ENCODE data around the gene RNH1.
"Not testable (repeated sequence)": the region's sequence is repeated elsewhere in the genome, so short reads cannot be mapped to it uniquely, and the experiment has no call there.

The RNH1 gene

DNA sequence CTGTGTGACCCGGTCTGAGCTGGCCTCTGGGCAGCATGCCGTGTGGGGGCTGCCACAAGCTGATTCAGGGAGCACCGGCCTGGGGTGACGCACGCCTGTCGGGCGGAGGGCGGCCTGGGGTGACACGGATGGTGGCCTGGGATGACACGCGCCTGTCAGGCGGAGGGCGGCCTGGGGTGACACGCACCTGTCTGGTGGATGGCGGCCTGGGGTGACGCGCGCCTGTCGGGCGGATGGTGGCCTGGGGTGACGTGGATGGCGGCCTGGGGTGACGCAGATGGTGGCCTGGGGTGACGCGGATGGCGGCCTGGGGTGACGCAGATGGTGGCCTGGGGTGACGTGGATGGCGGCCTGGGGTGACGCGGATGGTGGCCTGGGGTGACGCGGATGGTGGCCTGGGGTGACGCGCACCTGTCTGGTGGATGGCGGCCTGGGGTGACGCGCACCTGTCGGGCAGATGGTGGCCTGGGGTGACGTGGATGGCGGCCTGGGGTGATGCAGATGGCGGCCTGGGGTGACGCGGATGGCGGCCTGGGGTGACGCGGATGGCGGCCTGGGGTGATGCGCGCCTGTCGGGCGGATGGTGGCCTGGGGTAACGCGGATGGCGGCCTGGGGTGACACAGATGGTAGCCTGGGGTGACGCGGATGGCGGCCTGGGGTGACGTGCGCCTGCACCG is 35.4 kb downstream of the RNH1 start:
- Mint-ChIP-seq H3K27me3 (no peaks in the 10 kb centered on the region), H3K4me1 (no peaks in the 10 kb centered on the region), H3K4me3 (no peak overlapping the region), H3K27ac (ENCODE audit: low read depth) (no peak overlapping the region), H3K36me3 (ENCODE audit: insufficient read depth) (peaks cover 7% of the 10 kb centered on the region), H3K9me3 (no peaks in the 10 kb centered on the region)
- ATAC-seq (replicated peaks; ENCODE audit: extremely low read depth, poor library complexity, severe bottlenecking): no peak
- DNase-seq (ENCODE audit: low spot score in 2 of 2): no peak

DNA sequence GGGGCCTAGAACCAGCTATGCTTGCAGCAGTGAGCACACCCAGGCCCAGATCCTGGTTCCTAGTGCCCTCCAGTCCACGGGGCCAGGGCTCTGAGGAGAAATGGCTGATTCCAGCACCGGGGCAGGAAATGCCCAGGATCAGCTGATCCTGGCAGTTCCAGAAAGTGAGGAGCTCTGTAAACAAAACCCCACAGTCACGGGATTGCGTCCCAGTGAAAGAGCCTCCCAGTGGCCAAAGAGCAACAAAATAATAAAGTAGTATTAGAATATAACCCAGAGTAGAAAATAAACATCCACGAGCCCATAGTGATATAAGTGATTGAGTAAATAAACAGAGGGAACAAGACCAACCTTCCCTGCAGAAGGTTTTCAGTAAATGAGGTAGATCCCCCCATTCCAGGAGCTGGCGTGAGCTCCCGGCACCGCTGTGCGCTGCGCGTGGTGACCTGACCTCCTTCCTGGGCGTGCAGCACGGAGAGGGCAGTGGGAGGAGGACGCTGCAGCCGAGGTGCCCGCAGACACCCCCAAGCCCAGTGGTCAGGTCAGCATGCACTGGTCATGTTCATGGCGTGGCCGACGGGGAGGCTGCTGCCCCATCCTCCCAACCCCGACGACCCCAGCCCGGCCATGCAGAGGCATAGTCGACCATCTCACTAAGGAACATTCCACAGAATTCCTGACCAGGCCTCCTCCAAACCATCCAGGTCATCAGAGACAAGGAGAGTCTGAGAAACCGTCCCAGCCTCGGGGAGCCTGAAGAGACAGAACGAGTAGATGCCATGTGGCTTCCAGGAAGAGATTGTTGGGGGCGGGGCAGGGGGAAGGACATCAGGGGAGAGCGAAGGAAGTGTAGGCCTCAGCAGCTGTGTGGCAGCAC is 37.1 kb downstream of the RNH1 start:
- H3K4me3 Mint-ChIP-seq: no peak overlapping the region
- DNase-seq (ENCODE audit: low spot score in 2 of 2) (no peak), ATAC-seq (replicated peaks; ENCODE audit: extremely low read depth, poor library complexity, severe bottlenecking) (no peak)
- H3K27ac Mint-ChIP-seq (ENCODE audit: low read depth): peak overlapping the region; percentile 78
- H3K36me3 Mint-ChIP-seq (ENCODE audit: insufficient read depth): peaks cover 11% of the 10 kb centered on the region
- no peaks in the 10 kb centered on the region for H3K4me1 Mint-ChIP-seq
- H3K9me3 Mint-ChIP-seq: no peaks in the 10 kb centered on the region
- H3K27me3 Mint-ChIP-seq: no peaks in the 10 kb centered on the region

DNA sequence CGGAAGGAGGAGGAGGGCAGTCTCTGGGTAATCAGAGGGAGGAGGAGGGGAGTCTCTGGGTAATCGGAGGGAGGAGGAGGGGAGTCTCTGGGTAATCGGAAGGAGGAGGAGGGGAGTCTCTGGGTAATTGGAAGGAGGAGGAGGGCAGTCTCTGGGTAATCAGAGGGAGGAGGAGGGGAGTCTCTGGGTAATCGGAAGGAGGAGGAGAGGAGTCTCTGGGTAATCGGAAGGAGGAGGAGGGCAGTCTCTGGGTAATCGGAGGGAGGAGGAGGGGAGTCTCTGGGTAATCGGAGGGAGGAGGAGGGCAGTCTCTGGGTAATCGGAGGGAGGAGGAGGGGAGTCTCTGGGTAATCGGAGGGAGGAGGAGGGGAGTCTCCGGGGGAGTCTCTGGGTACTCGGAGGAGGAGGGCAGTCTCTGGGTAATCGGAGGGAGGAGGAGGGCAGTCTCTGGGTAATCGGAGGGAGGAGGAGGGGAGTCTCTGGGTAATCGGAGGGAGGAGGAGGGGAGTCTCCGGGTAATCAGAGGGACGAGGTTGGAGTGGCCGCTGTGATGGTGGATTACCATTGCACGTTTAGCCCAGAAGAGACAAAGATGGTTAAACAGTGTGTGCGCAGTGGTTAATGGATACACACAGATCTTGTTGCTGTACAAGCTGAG is 37.9 kb downstream of the RNH1 start:
- not testable (repeated sequence) for H3K4me1 Mint-ChIP-seq; H3K9me3 Mint-ChIP-seq; H3K27me3 Mint-ChIP-seq; H3K4me3 Mint-ChIP-seq; ATAC-seq (replicated peaks; ENCODE audit: extremely low read depth, poor library complexity, severe bottlenecking); DNase-seq (ENCODE audit: low spot score in 2 of 2)
- Mint-ChIP-seq H3K36me3 (ENCODE audit: insufficient read depth) (peaks cover 11% of the 10 kb centered on the region), H3K27ac (ENCODE audit: low read depth) (peak overlapping the region; percentile 78)

DNA sequence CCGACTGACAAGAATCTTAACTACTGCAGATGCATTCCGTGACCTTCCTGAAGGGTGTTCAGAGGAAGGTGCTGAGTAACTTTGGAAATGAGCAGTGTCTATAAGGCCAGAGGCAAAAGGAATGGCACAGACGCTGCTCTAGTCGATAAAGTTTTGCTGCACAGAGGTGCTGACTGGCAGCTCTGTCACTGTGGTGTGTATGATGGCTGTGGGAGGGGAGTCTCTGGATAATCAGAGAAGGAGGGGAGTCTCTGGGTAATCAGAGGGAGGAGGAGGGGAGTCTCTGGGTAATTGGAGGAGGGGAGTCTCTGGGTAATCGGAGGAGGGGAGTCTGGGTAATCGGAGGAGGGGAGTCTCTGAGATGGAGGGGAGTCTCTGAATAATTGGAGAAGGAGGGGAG is 38.5 kb downstream of the RNH1 start:
- no peak for ATAC-seq (replicated peaks; ENCODE audit: extremely low read depth, poor library complexity, severe bottlenecking)
- Mint-ChIP-seq H3K9me3 (no peaks in the 10 kb centered on the region), H3K4me1 (no peaks in the 10 kb centered on the region)

GRCh38 chr11:468036-468435 is 39.0 kb downstream of the RNH1 start:
- Mint-ChIP-seq H3K27me3 (no peaks in the 10 kb centered on the region), H3K36me3 (ENCODE audit: insufficient read depth) (peaks cover 11% of the 10 kb centered on the region), H3K9me3 (no peaks in the 10 kb centered on the region), H3K27ac (ENCODE audit: low read depth) (no peak overlapping the region), H3K4me1 (no peaks in the 10 kb centered on the region), H3K4me3 (no peak overlapping the region)
- DNase-seq (ENCODE audit: low spot score in 2 of 2) (no peak), ATAC-seq (replicated peaks; ENCODE audit: extremely low read depth, poor library complexity, severe bottlenecking) (no peak)

More for the DNA sequence above, 38.5 kb downstream of the RNH1 start:
- no peak for DNase-seq (ENCODE audit: low spot score in 2 of 2)
- H3K27me3 Mint-ChIP-seq: no peaks in the 10 kb centered on the region
- no peak overlapping the region for H3K4me3 Mint-ChIP-seq
- no peak overlapping the region for H3K27ac Mint-ChIP-seq (ENCODE audit: low read depth)
- peaks cover 11% of the 10 kb centered on the region for H3K36me3 Mint-ChIP-seq (ENCODE audit: insufficient read depth)

- ATAC-seq (replicated peaks; ENCODE audit: extremely low read depth, poor library complexity, severe bottlenecking) (no peak), DNase-seq (ENCODE audit: low spot score in 2 of 2) (no peak)
- Mint-ChIP-seq H3K9me3 (no peaks in the 10 kb centered on the region), H3K36me3 (ENCODE audit: insufficient read depth) (peaks cover 14% of the 10 kb centered on the region), H3K4me3 (no peak overlapping the region), H3K27ac (ENCODE audit: low read depth) (no peak overlapping the region), H3K4me1 (no peaks in the 10 kb centered on the region), H3K27me3 (no peaks in the 10 kb centered on the region)
Measured at GRCh38 chr11:465896-466530, 41.0 kb downstream of the RNH1 start.

- Mint-ChIP-seq H3K9me3 (no peaks in the 10 kb centered on the region), H3K4me3 (no peak overlapping the region), H3K27ac (ENCODE audit: low read depth) (no peak overlapping the region), H3K36me3 (ENCODE audit: insufficient read depth) (peaks cover 11% of the 10 kb centered on the region), H3K27me3 (no peaks in the 10 kb centered on the region), H3K4me1 (no peaks in the 10 kb centered on the region)
- no peak for ATAC-seq (replicated peaks; ENCODE audit: extremely low read depth, poor library complexity, severe bottlenecking)
- no peak for DNase-seq (ENCODE audit: low spot score in 2 of 2)
Measured at GRCh38 chr11:464316-464715, 42.7 kb downstream of the RNH1 start.

DNA sequence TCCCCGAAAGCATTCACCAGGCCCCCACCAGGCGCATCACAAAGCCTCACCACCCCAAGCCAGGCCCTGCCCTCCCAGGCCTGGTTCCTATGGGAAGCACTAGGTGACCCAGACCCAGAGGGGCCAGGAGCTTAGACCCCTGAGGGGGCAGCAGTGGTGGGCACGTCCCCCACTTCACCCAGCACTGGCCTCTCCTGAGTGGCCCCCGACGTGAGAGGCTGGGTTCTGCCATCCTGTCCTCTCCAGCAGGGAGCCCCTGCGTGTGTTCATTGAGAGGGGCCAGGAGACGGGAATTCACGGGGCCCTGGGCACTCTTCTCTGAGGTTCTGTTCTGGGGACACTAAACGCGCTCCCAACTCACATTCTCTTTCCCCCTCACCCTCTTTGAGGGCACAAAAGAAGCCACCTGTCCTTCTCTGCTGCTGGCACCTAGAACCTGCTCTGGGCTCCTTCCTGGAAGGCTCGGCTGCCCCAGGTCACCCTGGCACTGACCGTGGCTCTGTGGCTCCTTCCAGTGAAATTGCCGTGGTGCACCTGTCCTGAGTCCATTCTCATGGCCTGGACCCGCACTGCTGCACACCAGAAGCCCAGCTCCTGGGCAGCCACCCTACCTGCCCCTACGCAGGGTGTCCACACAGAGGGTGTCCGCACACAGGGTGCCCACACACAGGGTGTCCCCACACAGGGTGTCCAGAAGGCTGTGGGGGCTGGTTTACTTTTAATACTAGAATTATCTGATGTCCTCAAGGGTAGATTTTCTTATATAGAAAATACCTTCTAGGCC is 44.7 kb downstream of the RNH1 start:
- no peak for ATAC-seq (replicated peaks; ENCODE audit: extremely low read depth, poor library complexity, severe bottlenecking)
- DNase-seq (ENCODE audit: low spot score in 2 of 2): no peak
- Mint-ChIP-seq H3K27ac (ENCODE audit: low read depth) (no peak overlapping the region), H3K4me1 (peaks cover 3% of the 10 kb centered on the region), H3K9me3 (no peaks in the 10 kb centered on the region), H3K36me3 (ENCODE audit: insufficient read depth) (peaks cover 9% of the 10 kb centered on the region), H3K4me3 (no peak overlapping the region), H3K27me3 (no peaks in the 10 kb centered on the region)

- H3K9me3 Mint-ChIP-seq: no peaks in the 10 kb centered on the region
- peaks cover 9% of the 10 kb centered on the region for H3K4me1 Mint-ChIP-seq
- no peak overlapping the region for H3K4me3 Mint-ChIP-seq
- ATAC-seq (replicated peaks; ENCODE audit: extremely low read depth, poor library complexity, severe bottlenecking): no peak
- peaks cover 10% of the 10 kb centered on the region for H3K36me3 Mint-ChIP-seq (ENCODE audit: insufficient read depth)
- H3K27me3 Mint-ChIP-seq: no peaks in the 10 kb centered on the region
- DNase-seq (ENCODE audit: low spot score in 2 of 2): no peak
- no peak overlapping the region for H3K27ac Mint-ChIP-seq (ENCODE audit: low read depth)
Measured at GRCh38 chr11:461626-462025, 45.4 kb downstream of the RNH1 start.

DNA sequence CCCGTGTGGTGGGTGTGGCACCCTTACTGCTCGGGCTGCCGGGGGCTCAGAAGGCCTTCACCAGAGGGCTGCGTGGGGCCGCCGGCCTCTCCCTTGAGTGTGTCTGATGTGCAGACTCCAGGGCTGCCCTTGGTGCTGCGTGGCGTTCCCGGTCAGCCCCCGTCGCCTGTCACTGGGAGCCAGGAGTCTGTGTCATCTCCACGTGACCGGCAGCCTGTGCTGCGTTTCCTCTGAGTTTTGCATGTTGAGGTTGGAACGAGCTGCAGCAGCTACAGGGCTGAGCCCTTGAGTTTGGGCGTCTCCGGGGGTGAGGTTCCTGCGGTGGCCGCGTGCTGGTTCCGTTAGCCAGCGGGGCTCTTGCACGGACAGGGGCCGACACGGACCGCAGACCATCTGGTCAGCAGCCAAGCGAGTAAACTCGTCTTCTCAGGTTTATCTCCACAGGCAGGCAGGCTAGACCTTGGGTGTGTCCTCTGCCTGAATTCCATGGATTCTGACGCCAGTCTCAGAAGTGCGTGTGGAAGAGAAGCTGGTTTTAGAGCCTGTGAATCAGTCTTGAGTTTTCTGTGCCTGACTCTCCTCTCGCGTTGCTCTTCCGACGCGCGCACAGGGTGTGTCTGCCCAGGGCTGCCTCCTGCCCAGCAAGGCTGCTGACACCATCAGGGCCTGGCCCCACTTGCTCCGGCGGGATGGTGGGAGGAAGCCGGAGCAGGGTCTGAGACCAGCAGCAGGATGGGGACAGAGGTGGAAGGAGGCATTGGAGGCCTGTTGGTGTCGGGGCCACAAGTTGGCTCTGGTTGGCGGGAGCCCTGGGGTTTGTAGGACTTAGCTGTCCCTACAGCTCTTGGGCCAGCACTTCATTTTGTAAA is 46.5 kb downstream of the RNH1 start:
- no peak for ATAC-seq (replicated peaks; ENCODE audit: extremely low read depth, poor library complexity, severe bottlenecking)
- H3K4me1 Mint-ChIP-seq: peaks cover 20% of the 10 kb centered on the region

GRCh38 chr11:459511-460220 is 47.4 kb downstream of the RNH1 start:
- H3K27ac Mint-ChIP-seq (ENCODE audit: low read depth): no peak overlapping the region
- H3K9me3 Mint-ChIP-seq: no peaks in the 10 kb centered on the region
- peaks cover 23% of the 10 kb centered on the region for H3K4me1 Mint-ChIP-seq
- no peak for DNase-seq (ENCODE audit: low spot score in 2 of 2)
- H3K4me3 Mint-ChIP-seq: no peak overlapping the region
- no peak for ATAC-seq (replicated peaks; ENCODE audit: extremely low read depth, poor library complexity, severe bottlenecking)
- H3K27me3 Mint-ChIP-seq: no peaks in the 10 kb centered on the region
- peaks cover 11% of the 10 kb centered on the region for H3K36me3 Mint-ChIP-seq (ENCODE audit: insufficient read depth)

More for the DNA sequence above, 46.5 kb downstream of the RNH1 start:
- Mint-ChIP-seq H3K27me3 (no peaks in the 10 kb centered on the region), H3K9me3 (no peaks in the 10 kb centered on the region), H3K36me3 (ENCODE audit: insufficient read depth) (peaks cover 9% of the 10 kb centered on the region), H3K27ac (ENCODE audit: low read depth) (no peak overlapping the region), H3K4me3 (no peak overlapping the region)
- no peak for DNase-seq (ENCODE audit: low spot score in 2 of 2)

Measured in central memory CD8-positive, alpha-beta T cell (primary cell).